Activated CD4-positive, alpha-beta T cell treated with anti-CD3 and anti-CD28 coated beads, Interleukin-2, amount 50 U/mL, for 48 hours (primary cell): ENCODE measurements around the gene SLCO1A2.

ENCODE experiments used
- DNase-seq, 2 experiments: peaks; one replicate each; pipeline ENCODE4 v3.0.0-alpha.2; 2020

The SLCO1A2 gene

GRCh38 chr12:21324551-21324950 lies 10.2 kb downstream of the SLCO1A2 start:
- no peak for DNase-seq

- no peak for DNase-seq
Measured at GRCh38 chr12:21323736-21324135, 11.0 kb downstream of the SLCO1A2 start.

- DNase-seq, result no peak
Measured at GRCh38 chr12:21308785-21309184, 25.9 kb downstream of the SLCO1A2 start.

GRCh38 chr12:21305661-21306060 lies 29.1 kb downstream of the SLCO1A2 start:
- DNase-seq, result no peak

- DNase-seq, result no peak
Measured at GRCh38 chr12:21300632-21301031, 34.1 kb downstream of the SLCO1A2 start.

GRCh38 chr12:21296751-21297406 lies 37.8 kb downstream of the SLCO1A2 start:
- DNase-seq, result peak in 1 of 2 experiments; percentile 5

GRCh38 chr12:21296348-21296747 lies 38.4 kb downstream of the SLCO1A2 start:
- no peak for DNase-seq

GRCh38 chr12:21294176-21294575 lies 40.5 kb downstream of the SLCO1A2 start:
- no peak for DNase-seq

- DNase-seq, result no peak
Measured at GRCh38 chr12:21292111-21292510, 42.6 kb downstream of the SLCO1A2 start.

GRCh38 chr12:21289698-21290097 lies 45.0 kb downstream of the SLCO1A2 start:
- DNase-seq, result no peak

GRCh38 chr12:21276826-21277225 lies 57.9 kb downstream of the SLCO1A2 start:
- no peak for DNase-seq

GRCh38 chr12:21265932-21266331 lies 68.8 kb downstream of the SLCO1A2 start:
- no peak for DNase-seq

- no peak for DNase-seq
Measured at GRCh38 chr12:21264232-21264631, 70.5 kb downstream of the SLCO1A2 start.

- no peak for DNase-seq
Measured at GRCh38 chr12:21257172-21257571, 77.5 kb downstream of the SLCO1A2 start.

GRCh38 chr12:21252070-21252469 lies 82.6 kb downstream of the SLCO1A2 start:
- no peak for DNase-seq

- DNase-seq, result no peak
Measured at GRCh38 chr12:21248679-21249078, 86.0 kb downstream of the SLCO1A2 start.

GRCh38 chr12:21239866-21240265 lies 94.9 kb downstream of the SLCO1A2 start:
- no peak for DNase-seq

GRCh38 chr12:21234395-21234794 lies 100.3 kb downstream of the SLCO1A2 start:
- no peak for DNase-seq

GRCh38 chr12:21223930-21224329 lies 110.8 kb downstream of the SLCO1A2 start:
- no peak for DNase-seq

GRCh38 chr12:21221778-21222177 lies 112.9 kb downstream of the SLCO1A2 start:
- DNase-seq, result no peak

- no peak for DNase-seq
Measured at GRCh38 chr12:21221072-21221471, 113.6 kb downstream of the SLCO1A2 start.

- no peak for DNase-seq
Measured at GRCh38 chr12:21220266-21220665, 114.5 kb downstream of the SLCO1A2 start.

GRCh38 chr12:21219206-21219605 lies 115.5 kb downstream of the SLCO1A2 start:
- no peak for DNase-seq
